Measurements from ENCODE around the gene FLG2. TPM values are rescaled to one million over a fixed set of nuclear protein-coding genes. Genes with fewer than 3 reads are reported as not detected.

Gene FLG2
- not detected in 2 replicates for total RNA-seq (2021)
- not detected for Bru-seq, nascent RNA
- BruChase-seq, experiment 1, labeled RNA remaining after a 2-hour chase, result not detected
- BruChase-seq, experiment 2, labeled RNA remaining after a 6-hour chase, result not detected
- long read RNA-seq, result 0 reads

GRCh38 chr1:152359906-152360305 is at the start of gene FLG2:
Gene FLG2 (minus strand): TSS chr1:152360006. CDS start chr1:152358884, 1,122 bp downstream.
- Histone ChIP-seq H4K20me1 (ENCODE audit: insufficient read depth) (no peaks in the 10 kb centered on the region), H3K4me3 (no peak within 1 kb of the TSS), H2AFZ (no peak within 1 kb of the TSS), H3K4me2 (no peak within 1 kb of the TSS), H3K27ac (no peak within 1 kb of the TSS), H3K9me2 (ENCODE audit: insufficient read depth) (no peaks in the 10 kb centered on the region), H3K4me1 (replicated peaks; ENCODE audit: insufficient read depth) (no peaks in the 10 kb centered on the region), H3K9me3 (ENCODE audit: insufficient read depth, low read depth) (no peaks in the 10 kb centered on the region), H3K27me3 (ENCODE audit: insufficient read depth, low read depth) (0 out of 2 replicates have a peak, but pooled peaks cover 5% of the 10 kb centered on the region), H3F3A (ENCODE audit: insufficient read depth, low read depth) (no peaks in the 10 kb centered on the region), H3K79me2 (ENCODE audit: low read depth) (no peaks in the 10 kb centered on the region), H3K36me3 (ENCODE audit: low read depth) (no peaks in the 10 kb centered on the region)
- BruUV-seq (replicated peaks), result no TSS peak
- DNase-seq, result no peak
- TF ChIP-seq CTCF (conservative IDR thresholded peaks at IDR 0.05) (no peak), EZH2 (IDR thresholded peaks at IDR 0.05; ENCODE audit: low read depth) (no peak)
- POLR2A ChIA-PET (ENCODE audit: unreplicated experiment), result no interaction called here
- intact Hi-C loops (cut with micrococcal nuclease; ENCODE audit: unreplicated experiment), result no loop called here
- CTCF ChIA-PET, result no interaction called here

GRCh38 chr1:152408664-152409063 is 48.9 kb upstream of the FLG2 start:
- CTCF ChIA-PET, result no interaction called here

GRCh38 chr1:152398812-152399698 is 39.2 kb upstream of the FLG2 start:
- H2AFZ ChIP-seq, result no peak overlapping the region
- BruUV-seq (replicated peaks), result no TSS peak
- no peaks in the 10 kb centered on the region for H3K79me2 ChIP-seq (ENCODE audit: low read depth)
- TF ChIP-seq CTCF (conservative IDR thresholded peaks at IDR 0.05), result peak; percentile 55; the same call in 1 of the 2 replicates
- no peak for TF ChIP-seq EZH2 (IDR thresholded peaks at IDR 0.05; ENCODE audit: low read depth)
- peaks cover 34% of the 10 kb centered on the region; the same call in 1 of the 2 replicates for H3K27me3 ChIP-seq (ENCODE audit: insufficient read depth, low read depth)
- no peaks in the 10 kb centered on the region for H3K36me3 ChIP-seq (ENCODE audit: low read depth)
- no peaks in the 10 kb centered on the region for H4K20me1 ChIP-seq (ENCODE audit: insufficient read depth)
- intact Hi-C loops (cut with micrococcal nuclease; ENCODE audit: unreplicated experiment), result no loop called here
- no peak overlapping the region for H3K4me2 ChIP-seq
- no peaks in the 10 kb centered on the region for H3K4me1 ChIP-seq (replicated peaks; ENCODE audit: insufficient read depth)
- H3K9me3 ChIP-seq (ENCODE audit: insufficient read depth, low read depth), result 0 out of 2 replicates have a peak, but pooled peaks cover under 1% of the 10 kb centered on the region
- no peaks in the 10 kb centered on the region for H3F3A ChIP-seq (ENCODE audit: insufficient read depth, low read depth)
- H3K9me2 ChIP-seq (ENCODE audit: insufficient read depth), result no peaks in the 10 kb centered on the region
- no peak overlapping the region for H3K4me3 ChIP-seq
- ChIA-PET CTCF (no interaction called here), POLR2A (ENCODE audit: unreplicated experiment) (no interaction called here)
- DNase-seq, result no peak
- H3K27ac ChIP-seq, result no peak overlapping the region

More at GRCh38 chr1:152408664-152409063, 48.9 kb upstream of the FLG2 start:
- TF ChIP-seq EZH2 (IDR thresholded peaks at IDR 0.05; ENCODE audit: low read depth) (no peak), CTCF (conservative IDR thresholded peaks at IDR 0.05) (no peak)
- Histone ChIP-seq H3K4me1 (replicated peaks; ENCODE audit: insufficient read depth) (no peaks in the 10 kb centered on the region), H3K79me2 (ENCODE audit: low read depth) (no peaks in the 10 kb centered on the region), H3K4me3 (no peak overlapping the region), H4K20me1 (ENCODE audit: insufficient read depth) (no peaks in the 10 kb centered on the region), H3K9me2 (ENCODE audit: insufficient read depth) (no peaks in the 10 kb centered on the region), H3K27me3 (ENCODE audit: insufficient read depth, low read depth) (peaks cover 57% of the 10 kb centered on the region), H3K4me2 (no peak overlapping the region), H3K9me3 (ENCODE audit: insufficient read depth, low read depth) (no peaks in the 10 kb centered on the region), H3K36me3 (ENCODE audit: low read depth) (no peaks in the 10 kb centered on the region), H2AFZ (no peak overlapping the region), H3F3A (ENCODE audit: insufficient read depth, low read depth) (no peaks in the 10 kb centered on the region), H3K27ac (no peak overlapping the region)
- no TSS peak for BruUV-seq (replicated peaks)
- POLR2A ChIA-PET (ENCODE audit: unreplicated experiment), result no interaction called here
- no peak for DNase-seq
- intact Hi-C loops (cut with micrococcal nuclease; ENCODE audit: unreplicated experiment), result no loop called here
